Measurements from ENCODE around the gene KLF13.

KLF13 gene

GRCh38 chr15:31387479-31388118, 61.0 kb downstream of the KLF13 start:
- H3K4me3 ChIP-seq (replicated peaks; ENCODE audit: insufficient read depth, low read length), result no peak overlapping the region
- no peaks in the 10 kb centered on the region for H3K27me3 ChIP-seq (ENCODE audit: insufficient read depth, poor library complexity, severe bottlenecking)
- H3K27ac ChIP-seq (replicated peaks), result no peak overlapping the region
- TF ChIP-seq, protein P1, sequence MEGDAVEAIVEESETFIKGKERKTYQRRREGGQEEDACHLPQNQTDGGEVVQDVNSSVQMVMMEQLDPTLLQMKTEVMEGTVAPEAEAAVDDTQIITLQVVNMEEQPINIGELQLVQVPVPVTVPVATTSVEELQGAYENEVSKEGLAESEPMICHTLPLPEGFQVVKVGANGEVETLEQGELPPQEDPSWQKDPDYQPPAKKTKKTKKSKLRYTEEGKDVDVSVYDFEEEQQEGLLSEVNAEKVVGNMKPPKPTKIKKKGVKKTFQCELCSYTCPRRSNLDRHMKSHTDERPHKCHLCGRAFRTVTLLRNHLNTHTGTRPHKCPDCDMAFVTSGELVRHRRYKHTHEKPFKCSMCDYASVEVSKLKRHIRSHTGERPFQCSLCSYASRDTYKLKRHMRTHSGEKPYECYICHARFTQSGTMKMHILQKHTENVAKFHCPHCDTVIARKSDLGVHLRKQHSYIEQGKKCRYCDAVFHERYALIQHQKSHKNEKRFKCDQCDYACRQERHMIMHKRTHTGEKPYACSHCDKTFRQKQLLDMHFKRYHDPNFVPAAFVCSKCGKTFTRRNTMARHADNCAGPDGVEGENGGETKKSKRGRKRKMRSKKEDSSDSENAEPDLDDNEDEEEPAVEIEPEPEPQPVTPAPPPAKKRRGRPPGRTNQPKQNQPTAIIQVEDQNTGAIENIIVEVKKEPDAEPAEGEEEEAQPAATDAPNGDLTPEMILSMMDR (IDR thresholded peaks at IDR 0.05; ENCODE audit: insufficient read depth, low read length), result no peak
- no peak for TF ChIP-seq GABPA (IDR thresholded peaks at IDR 0.05; ENCODE audit: low read depth)
- DNase-seq (ENCODE audit: low read depth in 1 of 2, low spot score in 1 of 2), result no peak

DNA sequence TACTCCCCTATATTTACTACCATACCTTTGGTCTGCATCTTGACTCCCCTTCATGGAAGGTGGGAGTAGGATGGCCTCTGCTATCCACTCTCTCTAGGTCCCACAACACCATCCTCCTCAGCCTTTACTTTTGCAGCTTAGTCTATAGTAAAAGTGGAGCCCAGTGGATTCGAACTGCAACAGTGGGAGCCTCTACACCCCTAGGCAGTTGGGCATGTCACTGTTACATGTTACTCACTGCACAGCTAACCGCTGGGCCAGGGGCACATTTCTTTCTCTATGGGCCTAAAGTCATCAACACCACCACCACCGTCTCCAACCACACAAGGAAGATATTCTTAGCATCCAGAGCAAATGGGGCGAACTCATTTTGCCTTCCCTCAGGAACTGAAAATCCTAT, 62.9 kb downstream of the KLF13 start:
- no peaks in the 10 kb centered on the region for H3K27me3 ChIP-seq (ENCODE audit: insufficient read depth, poor library complexity, severe bottlenecking)
- H3K27ac ChIP-seq (replicated peaks), result no peak overlapping the region
- no peak for DNase-seq (ENCODE audit: low read depth in 1 of 2, low spot score in 1 of 2)
- TF ChIP-seq, protein P1 (IDR thresholded peaks at IDR 0.05; ENCODE audit: insufficient read depth, low read length), result no peak
- TF ChIP-seq POLR2AphosphoS5 (IDR thresholded peaks at IDR 0.05; ENCODE audit: low read depth) (no peak), GABPA (IDR thresholded peaks at IDR 0.05; ENCODE audit: low read depth) (no peak), SPI1 (IDR thresholded peaks at IDR 0.05; ENCODE audit: borderline replicate concordance, low read depth) (no peak)
- TF ChIP-seq, protein P2, sequence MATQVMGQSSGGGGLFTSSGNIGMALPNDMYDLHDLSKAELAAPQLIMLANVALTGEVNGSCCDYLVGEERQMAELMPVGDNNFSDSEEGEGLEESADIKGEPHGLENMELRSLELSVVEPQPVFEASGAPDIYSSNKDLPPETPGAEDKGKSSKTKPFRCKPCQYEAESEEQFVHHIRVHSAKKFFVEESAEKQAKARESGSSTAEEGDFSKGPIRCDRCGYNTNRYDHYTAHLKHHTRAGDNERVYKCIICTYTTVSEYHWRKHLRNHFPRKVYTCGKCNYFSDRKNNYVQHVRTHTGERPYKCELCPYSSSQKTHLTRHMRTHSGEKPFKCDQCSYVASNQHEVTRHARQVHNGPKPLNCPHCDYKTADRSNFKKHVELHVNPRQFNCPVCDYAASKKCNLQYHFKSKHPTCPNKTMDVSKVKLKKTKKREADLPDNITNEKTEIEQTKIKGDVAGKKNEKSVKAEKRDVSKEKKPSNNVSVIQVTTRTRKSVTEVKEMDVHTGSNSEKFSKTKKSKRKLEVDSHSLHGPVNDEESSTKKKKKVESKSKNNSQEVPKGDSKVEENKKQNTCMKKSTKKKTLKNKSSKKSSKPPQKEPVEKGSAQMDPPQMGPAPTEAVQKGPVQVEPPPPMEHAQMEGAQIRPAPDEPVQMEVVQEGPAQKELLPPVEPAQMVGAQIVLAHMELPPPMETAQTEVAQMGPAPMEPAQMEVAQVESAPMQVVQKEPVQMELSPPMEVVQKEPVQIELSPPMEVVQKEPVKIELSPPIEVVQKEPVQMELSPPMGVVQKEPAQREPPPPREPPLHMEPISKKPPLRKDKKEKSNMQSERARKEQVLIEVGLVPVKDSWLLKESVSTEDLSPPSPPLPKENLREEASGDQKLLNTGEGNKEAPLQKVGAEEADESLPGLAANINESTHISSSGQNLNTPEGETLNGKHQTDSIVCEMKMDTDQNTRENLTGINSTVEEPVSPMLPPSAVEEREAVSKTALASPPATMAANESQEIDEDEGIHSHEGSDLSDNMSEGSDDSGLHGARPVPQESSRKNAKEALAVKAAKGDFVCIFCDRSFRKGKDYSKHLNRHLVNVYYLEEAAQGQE (IDR thresholded peaks at IDR 0.05; ENCODE audit: insufficient replicate concordance, low read depth), result no peak
- H3K4me3 ChIP-seq (replicated peaks; ENCODE audit: insufficient read depth, low read length), result no peak overlapping the region

GRCh38 chr15:31390029-31390428, 63.4 kb downstream of the KLF13 start:
- no peak overlapping the region for H3K4me3 ChIP-seq (replicated peaks; ENCODE audit: insufficient read depth, low read length)
- TF ChIP-seq SPI1 (IDR thresholded peaks at IDR 0.05; ENCODE audit: borderline replicate concordance, low read depth) (no peak), POLR2AphosphoS5 (IDR thresholded peaks at IDR 0.05; ENCODE audit: low read depth) (no peak), GABPA (IDR thresholded peaks at IDR 0.05; ENCODE audit: low read depth) (no peak)
- TF ChIP-seq, protein P2 (IDR thresholded peaks at IDR 0.05; ENCODE audit: insufficient replicate concordance, low read depth), result no peak
- DNase-seq (ENCODE audit: low read depth in 1 of 2, low spot score in 1 of 2), result no peak
- H3K27me3 ChIP-seq (ENCODE audit: insufficient read depth, poor library complexity, severe bottlenecking), result no peaks in the 10 kb centered on the region
- no peak overlapping the region for H3K27ac ChIP-seq (replicated peaks)

GRCh38 chr15:31390777-31391486, 64.3 kb downstream of the KLF13 start:
- H3K27me3 ChIP-seq (ENCODE audit: insufficient read depth, poor library complexity, severe bottlenecking), result no peaks in the 10 kb centered on the region
- H3K4me3 ChIP-seq (replicated peaks; ENCODE audit: insufficient read depth, low read length), result no peak overlapping the region
- no peak overlapping the region for H3K27ac ChIP-seq (replicated peaks)
- TF ChIP-seq GABPA (IDR thresholded peaks at IDR 0.05; ENCODE audit: low read depth), result no peak
- TF ChIP-seq, protein P2 (IDR thresholded peaks at IDR 0.05; ENCODE audit: insufficient replicate concordance, low read depth), result no peak
- TF ChIP-seq, protein P1 (IDR thresholded peaks at IDR 0.05; ENCODE audit: insufficient read depth, low read length), result no peak
- TF ChIP-seq SPI1 (IDR thresholded peaks at IDR 0.05; ENCODE audit: borderline replicate concordance, low read depth), result no peak
- no peak for TF ChIP-seq POLR2AphosphoS5 (IDR thresholded peaks at IDR 0.05; ENCODE audit: low read depth)
- DNase-seq (ENCODE audit: low read depth in 1 of 2, low spot score in 1 of 2), result no peak

Data from HL-60 (cell line).